ENCODE data around the gene NR6A1. TPM values are rescaled to one million over a fixed set of nuclear protein-coding genes. Genes with fewer than 3 reads are reported as not detected.

The NR6A1 gene
- total and polyA plus RNA-seq, 2 experiments from 2014 or later, result 0.16 TPM; not detected in 1

- Histone ChIP-seq H4K20me1 (ENCODE audit: insufficient read depth) (no peaks in the 10 kb centered on the region), H3K27ac (no peak overlapping the region), H2AFZ (no peak overlapping the region), H3K79me2 (ENCODE audit: insufficient read depth) (no peaks in the 10 kb centered on the region), H3K4me1 (ENCODE audit: insufficient read depth) (peaks cover 17% of the 10 kb centered on the region), H3K36me3 (ENCODE audit: low read depth) (no peaks in the 10 kb centered on the region), H3K4me2 (ENCODE audit: unreplicated experiment) (no peak overlapping the region), H3K9me2 (ENCODE audit: insufficient read depth) (no peaks in the 10 kb centered on the region), H3K27me3 (replicated peaks; ENCODE audit: insufficient read depth) (no peaks in the 10 kb centered on the region), H3K9me3 (ENCODE audit: low read depth) (no peaks in the 10 kb centered on the region), H3K4me3 (no peak overlapping the region), H3K9ac (no peak overlapping the region), H3F3A (ENCODE audit: insufficient read depth) (peaks cover 20% of the 10 kb centered on the region)
- 79 to 81% methylated on average over 7 of the region's 7 CpGs for WGBS, 2 experiments (ENCODE audit: low coverage in 1 of 2, low lambda C conversion rate in 2 of 2, missing lambda C conversion rate in 2 of 2)
- no peak for TF ChIP-seq EZH2 (IDR thresholded peaks at IDR 0.05; ENCODE audit: insufficient read depth, poor library complexity, severe bottlenecking)
- no peak for TF ChIP-seq EZH2phosphoT487 (IDR thresholded peaks at IDR 0.05; ENCODE audit: insufficient read depth, low read depth)
- DNase-seq, result no peak
- in situ Hi-C loops (cut with MboI), result no loop called here
These were observed 147.0 kb downstream of the NR6A1 start for GRCh38 chr9:124623966-124624734.

- TF ChIP-seq EZH2 (IDR thresholded peaks at IDR 0.05; ENCODE audit: insufficient read depth, poor library complexity, severe bottlenecking) (no peak), EZH2phosphoT487 (IDR thresholded peaks at IDR 0.05; ENCODE audit: insufficient read depth, low read depth) (no peak)
- no peaks in the 10 kb centered on the region for H3K36me3 ChIP-seq (ENCODE audit: low read depth)
- no peak overlapping the region for H3K9ac ChIP-seq
- H4K20me1 ChIP-seq (ENCODE audit: insufficient read depth), result no peaks in the 10 kb centered on the region
- in situ Hi-C loops (cut with MboI), result no loop called here
- H3K9me3 ChIP-seq (ENCODE audit: low read depth), result no peaks in the 10 kb centered on the region
- H3K4me3 ChIP-seq, result no peak overlapping the region
- no peaks in the 10 kb centered on the region for H3K9me2 ChIP-seq (ENCODE audit: insufficient read depth)
- no peaks in the 10 kb centered on the region for H3K27me3 ChIP-seq (replicated peaks; ENCODE audit: insufficient read depth)
- H3K79me2 ChIP-seq (ENCODE audit: insufficient read depth), result no peaks in the 10 kb centered on the region
- H3K4me2 ChIP-seq (ENCODE audit: unreplicated experiment), result no peak overlapping the region
- peaks cover 25% of the 10 kb centered on the region for H3K4me1 ChIP-seq (ENCODE audit: insufficient read depth)
- H3K27ac ChIP-seq, result no peak overlapping the region
- H3F3A ChIP-seq (ENCODE audit: insufficient read depth), result 0 out of 2 replicates have a peak, but pooled peaks cover 16% of the 10 kb centered on the region
- DNase-seq, result no peak
- no peak overlapping the region for H2AFZ ChIP-seq
These were observed 148.2 kb downstream of the NR6A1 start for GRCh38 chr9:124622882-124623281.

GRCh38 chr9:124621371-124622328 is 149.5 kb downstream of the NR6A1 start:
- in situ Hi-C loops (cut with MboI), result no loop called here
- peaks cover 28% of the 10 kb centered on the region for H3K4me1 ChIP-seq (ENCODE audit: insufficient read depth)
- TF ChIP-seq EZH2 (IDR thresholded peaks at IDR 0.05; ENCODE audit: insufficient read depth, poor library complexity, severe bottlenecking), result no peak
- TF ChIP-seq EZH2phosphoT487 (IDR thresholded peaks at IDR 0.05; ENCODE audit: insufficient read depth, low read depth), result no peak

DNA sequence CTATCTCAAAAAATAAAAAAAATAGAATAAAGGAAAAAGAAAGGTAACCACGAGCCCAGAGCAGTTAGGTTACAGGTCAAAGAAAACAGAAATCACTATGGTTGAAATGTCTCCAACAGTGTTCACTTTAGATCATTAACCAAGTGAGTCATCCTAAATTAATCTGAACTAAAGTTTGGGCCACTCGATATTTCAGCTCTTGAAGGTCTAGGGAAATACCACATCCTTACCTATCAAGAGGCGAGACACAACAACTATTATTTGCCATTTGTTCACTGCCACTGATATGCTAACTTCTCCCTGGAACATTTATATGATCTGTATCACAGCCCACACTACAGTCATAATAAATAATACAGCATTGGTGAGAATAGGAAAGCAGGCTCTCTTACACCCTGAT is 152.6 kb downstream of the NR6A1 start:
- Histone ChIP-seq H3F3A (ENCODE audit: insufficient read depth) (0 out of 2 replicates have a peak, but pooled peaks cover 10% of the 10 kb centered on the region), H3K27ac (no peak overlapping the region), H4K20me1 (ENCODE audit: insufficient read depth) (no peaks in the 10 kb centered on the region), H3K4me2 (ENCODE audit: unreplicated experiment) (no peak overlapping the region), H3K27me3 (replicated peaks; ENCODE audit: insufficient read depth) (no peaks in the 10 kb centered on the region), H3K9me3 (ENCODE audit: low read depth) (no peaks in the 10 kb centered on the region), H3K79me2 (ENCODE audit: insufficient read depth) (no peaks in the 10 kb centered on the region), H3K9ac (no peak overlapping the region), H3K9me2 (ENCODE audit: insufficient read depth) (no peaks in the 10 kb centered on the region), H2AFZ (no peak overlapping the region), H3K4me3 (no peak overlapping the region), H3K36me3 (ENCODE audit: low read depth) (no peaks in the 10 kb centered on the region), H3K4me1 (ENCODE audit: insufficient read depth) (peaks cover 28% of the 10 kb centered on the region)
- in situ Hi-C loops (cut with MboI), result loop anchor here (5.0 kb wide), 1 partner anchor 94 kb away; no protein-coding TSS in a partner anchor
- WGBS, 2 experiments (ENCODE audit: low coverage in 1 of 2, low lambda C conversion rate in 2 of 2, missing lambda C conversion rate in 2 of 2), result 46 to 51% methylated on average over 3 of the region's 3 CpGs
- TF ChIP-seq EZH2phosphoT487 (IDR thresholded peaks at IDR 0.05; ENCODE audit: insufficient read depth, low read depth) (no peak), EZH2 (IDR thresholded peaks at IDR 0.05; ENCODE audit: insufficient read depth, poor library complexity, severe bottlenecking) (no peak)
- no peak for DNase-seq

More at GRCh38 chr9:124621371-124622328, 149.5 kb downstream of the NR6A1 start:
- no peaks in the 10 kb centered on the region for H3K9me2 ChIP-seq (ENCODE audit: insufficient read depth)
- 0 out of 2 replicates have a peak, but pooled peaks cover 10% of the 10 kb centered on the region for H3F3A ChIP-seq (ENCODE audit: insufficient read depth)
- WGBS, 2 experiments (ENCODE audit: low coverage in 1 of 2, low lambda C conversion rate in 2 of 2, missing lambda C conversion rate in 2 of 2), result 56 to 60% methylated on average over 11 of the region's 11 CpGs
- H3K9me3 ChIP-seq (ENCODE audit: low read depth), result no peaks in the 10 kb centered on the region
- H3K4me2 ChIP-seq (ENCODE audit: unreplicated experiment), result peak overlapping the region; percentile 46
- no peaks in the 10 kb centered on the region for H3K36me3 ChIP-seq (ENCODE audit: low read depth)
- H3K79me2 ChIP-seq (ENCODE audit: insufficient read depth), result no peaks in the 10 kb centered on the region
- no peaks in the 10 kb centered on the region for H4K20me1 ChIP-seq (ENCODE audit: insufficient read depth)
- no peaks in the 10 kb centered on the region for H3K27me3 ChIP-seq (replicated peaks; ENCODE audit: insufficient read depth)
- H3K9ac ChIP-seq, result peak overlapping the region; percentile 23; the same call in 1 of the 2 replicates
- H3K27ac ChIP-seq, result peak overlapping the region; percentile 65
- peak overlapping the region; percentile 16; the same call in 1 of the 2 replicates for H3K4me3 ChIP-seq
- peak; percentile 76 for DNase-seq
- H2AFZ ChIP-seq, result peak overlapping the region; percentile 26; the same call in 1 of the 2 replicates
